H9 (cell line): ENCODE results near the gene NOX5. TPM values are rescaled to one million over a fixed set of nuclear protein-coding genes. Genes with fewer than 3 reads are reported as not detected.
A peak's percentile ranks its signal among the peaks of the same experiment; 100 is the strongest.

Experiments
- DNase-seq: peaks from one replicate; pipeline ENCODE4 v3.0.0-alpha.2; 2017
- H2AFZ ChIP-seq: one replicate; pipeline ENCODE4 v1.6.1; 2013; ENCODE audit warnings: mild to moderate bottlenecking, low read length, control low read depth, moderate library complexity
- H2AK5ac ChIP-seq: 2 replicates; pipeline ENCODE4 v1.6.1; 2013; ENCODE audit warnings: low read length, control low read depth, mixed read lengths; ENCODE audit not compliant: insufficient read length
- H2BK120ac ChIP-seq: one replicate; pipeline ENCODE4 v1.6.1; 2013; ENCODE audit warnings: low read depth, mild to moderate bottlenecking, low read length, control low read depth, inconsistent platforms; ENCODE audit not compliant: poor library complexity, severe bottlenecking
- H2BK12ac ChIP-seq: 2 replicates; pipeline ENCODE4 v1.6.1; 2013; ENCODE audit warnings: low read length, control low read depth, mixed read lengths, low read depth; ENCODE audit not compliant: insufficient read length
- H2BK15ac ChIP-seq: 2 replicates; pipeline ENCODE4 v1.6.1; 2013; ENCODE audit warnings: low read depth, low read length, control low read depth
- H2BK20ac ChIP-seq: one replicate; pipeline ENCODE4 v1.6.1; 2013; ENCODE audit warnings: low read depth, mild to moderate bottlenecking, low read length, control low read depth, inconsistent platforms; ENCODE audit not compliant: poor library complexity, severe bottlenecking
- H2BK5ac ChIP-seq: 2 replicates; pipeline ENCODE4 v1.6.1; 2013; ENCODE audit warnings: low read length, control low read depth, mixed read lengths; ENCODE audit not compliant: insufficient read length
- H3K14ac ChIP-seq: 2 replicates; pipeline ENCODE4 v1.6.1; 2013; ENCODE audit warnings: low read length, control low read depth; ENCODE audit not compliant: insufficient read depth
- H3K18ac ChIP-seq: 2 replicates; pipeline ENCODE4 v1.6.1; 2013; ENCODE audit warnings: low read depth, mild to moderate bottlenecking, mixed read lengths, low read length, control low read depth; ENCODE audit not compliant: insufficient read length
- H3K23ac ChIP-seq: 2 replicates; pipeline ENCODE4 v1.6.1; 2013; ENCODE audit warnings: low read length, control low read depth, mixed read lengths, low read depth; ENCODE audit not compliant: insufficient read length
- H3K23me2 ChIP-seq: 2 replicates; pipeline ENCODE4 v1.6.1; 2013; ENCODE audit warnings: low read depth, mild to moderate bottlenecking, mixed read lengths, low read length, control low read depth; ENCODE audit not compliant: insufficient read length, poor library complexity, severe bottlenecking
- H3K27ac ChIP-seq: 2 replicates; pipeline ENCODE4 v1.5.1; 2013; ENCODE audit warnings: low read length, control low read depth, mixed read lengths, low read depth; ENCODE audit not compliant: insufficient read length
- H3K27me3 ChIP-seq: 2 replicates; pipeline ENCODE4 v1.6.1; 2013; ENCODE audit warnings: low read length, control low read depth, inconsistent platforms; ENCODE audit not compliant: insufficient read depth
- H3K4ac ChIP-seq: 2 replicates; pipeline ENCODE4 v1.6.1; 2013; ENCODE audit warnings: low read depth, mild to moderate bottlenecking, control low read depth, inconsistent platforms, low read length, moderate library complexity
- H3K4me1 ChIP-seq: 2 replicates; pipeline ENCODE4 v1.6.1; 2013; ENCODE audit warnings: low read length, control low read depth, inconsistent platforms; ENCODE audit not compliant: insufficient read depth
- H3K4me2 ChIP-seq: 2 replicates; pipeline ENCODE4 v1.6.1; 2013; ENCODE audit warnings: low read length, control low read depth, mixed read lengths; ENCODE audit not compliant: insufficient read length, insufficient read depth
- H3K56ac ChIP-seq: 2 replicates; pipeline ENCODE4 v1.6.1; 2013; ENCODE audit warnings: low read depth, mild to moderate bottlenecking, mixed read lengths, low read length, control low read depth; ENCODE audit not compliant: insufficient read length
- H3K79me1 ChIP-seq: 2 replicates; pipeline ENCODE4 v1.6.1; 2013; ENCODE audit warnings: low read depth, mild to moderate bottlenecking, moderate library complexity, low read length, control low read depth, inconsistent platforms; ENCODE audit not compliant: insufficient read depth, poor library complexity, severe bottlenecking
- H3K79me2 ChIP-seq: 2 replicates; pipeline ENCODE4 v1.6.1; 2013; ENCODE audit warnings: low read length, control low read depth, inconsistent platforms; ENCODE audit not compliant: insufficient read depth
- H3K9ac ChIP-seq: 2 replicates; pipeline ENCODE4 v1.6.1; 2013; ENCODE audit warnings: low read length, control low read depth, mixed read lengths; ENCODE audit not compliant: insufficient read length; ENCODE audit errors: extremely low read depth
- H3K9me3 ChIP-seq: one replicate; pipeline ENCODE4 v1.6.1; 2013; ENCODE audit warnings: low read depth, low read length, inconsistent platforms; ENCODE audit not compliant: control insufficient read depth
- H3T11ph ChIP-seq: one replicate; pipeline ENCODE4 v1.6.1; 2013; ENCODE audit warnings: mild to moderate bottlenecking, low read length, control low read depth, inconsistent platforms
- H4K20me1 ChIP-seq: one replicate; pipeline ENCODE4 v1.6.1; 2013; ENCODE audit not compliant: control insufficient read depth, insufficient read length, insufficient read depth
- H4K5ac ChIP-seq: 2 replicates; pipeline ENCODE4 v1.6.1; 2013; ENCODE audit warnings: low read depth, mild to moderate bottlenecking, mixed read lengths, low read length, control low read depth; ENCODE audit not compliant: insufficient read length
- H4K8ac ChIP-seq: replicated peaks from 2 replicates; pipeline ENCODE4 v1.6.1; 2013; ENCODE audit warnings: low read length, control low read depth, mixed read lengths, low read depth; ENCODE audit not compliant: insufficient read length
- H4K91ac ChIP-seq: 2 replicates; pipeline ENCODE4 v1.6.1; 2013; ENCODE audit warnings: low read depth, mild to moderate bottlenecking, moderate library complexity, mixed read lengths, low read length, control low read depth; ENCODE audit not compliant: insufficient read length
- H3K27ac Mint-ChIP-seq, 3 experiments: 2 replicates in 2 of 3; 3 replicates in 1 of 3; pipeline ENCODE4 v1.8.0; 2020 to 2021; ENCODE audit warnings: mixed read lengths in 3 of 3, mild to moderate bottlenecking in 1 of 3, moderate library complexity in 1 of 3
- H3K27me3 Mint-ChIP-seq: 2 replicates; pipeline ENCODE4 v1.8.0; 2021; ENCODE audit warnings: low read depth, mild to moderate bottlenecking, moderate library complexity, mixed read lengths
- H3K36me3 Mint-ChIP-seq, 3 experiments: 2 replicates in 2 of 3; 3 replicates in 1 of 3; pipeline ENCODE4 v1.8.0; 2020 to 2021; ENCODE audit warnings: low read depth in 3 of 3, mixed read lengths in 3 of 3; ENCODE audit not compliant: insufficient read depth in 1 of 3
- H3K4me1 Mint-ChIP-seq, 2 experiments: 2 replicates each; pipeline ENCODE4 v1.8.0; 2020; ENCODE audit warnings: mixed read lengths in 2 of 2
- H3K4me3 Mint-ChIP-seq, 2 experiments: 2 replicates in 1 of 2; 3 replicates in 1 of 2; pipeline ENCODE4 v1.8.0; 2020 to 2021; ENCODE audit warnings: mild to moderate bottlenecking in 2 of 2, mixed read lengths in 2 of 2, moderate library complexity in 1 of 2
- H3K9me3 Mint-ChIP-seq, 2 experiments: 2 replicates in 1 of 2; 3 replicates in 1 of 2; pipeline ENCODE4 v1.8.0; 2020; ENCODE audit warnings: mild to moderate bottlenecking in 2 of 2, mixed read lengths in 2 of 2, moderate library complexity in 1 of 2
- WGBS: extraction: QIAGEN DNeasy Blood & Tissue Kit; methylation state at CpG from one replicate; pipeline ENCODE4 v1.1.7; 2013; ENCODE audit warnings: missing lambda C conversion rate, low lambda C conversion rate, mixed read lengths; ENCODE audit not compliant: insufficient read length; ENCODE audit errors: extremely low coverage; 5-methylcytosine and 5-hydroxymethylcytosine counted together
- total RNA-seq: library from RNA; stranded (reverse); gene quantifications from 2 replicates; pipeline ENCODE4 v1.2.1, GENCODE V29; 2021
- TF ChIP-seq, protein P1 (sequence below): fragments of 200-600 bp; sonication (generic); conservative IDR thresholded peaks from 3 replicates; pipeline ENCODE4 v1.8.0; 2021; ENCODE audit warnings: antibody characterized with exemption, mild to moderate bottlenecking

The NOX5 gene
- total RNA-seq, 1 experiment from 2014 or later, result 0.04 TPM

DNA sequence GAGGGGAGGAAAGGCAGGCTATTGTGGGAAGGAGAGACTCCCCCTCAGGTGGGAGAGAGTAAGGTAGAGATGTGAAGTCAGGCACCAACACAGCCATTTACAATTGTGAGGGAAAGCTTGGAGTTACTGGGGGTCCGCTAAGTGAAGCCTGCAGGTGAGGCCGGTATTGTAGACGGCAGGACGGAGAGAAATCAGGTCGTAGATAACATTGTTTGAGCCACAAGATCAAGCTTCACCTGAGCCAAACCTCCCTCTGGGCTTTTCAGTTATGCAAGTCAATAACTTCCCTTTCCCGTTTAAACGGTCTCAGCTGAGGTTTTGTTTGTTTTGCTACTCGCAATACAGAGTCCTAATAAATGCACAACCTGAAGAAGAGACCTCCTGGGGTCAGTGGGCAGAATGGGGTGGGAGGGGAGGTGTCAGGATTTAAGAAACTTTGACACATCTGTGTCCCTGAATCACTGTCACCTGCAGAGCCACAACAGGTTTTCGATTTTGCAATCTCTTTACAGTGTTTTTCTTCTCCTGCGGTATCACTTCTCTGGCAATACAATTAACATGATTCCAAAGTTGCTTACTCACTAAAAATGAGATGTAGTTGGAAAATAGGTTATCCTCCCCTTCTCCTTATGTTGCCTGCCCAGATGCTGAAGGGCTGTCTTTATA, 73.9 kb downstream of the NOX5 start:
- Histone ChIP-seq H4K5ac (no peak overlapping the region), H4K8ac (no peak overlapping the region), H2BK15ac (no peak overlapping the region), H3K56ac (no peak overlapping the region), H3K27ac (no peak overlapping the region), H2BK5ac (no peak overlapping the region), H2AK5ac (no peak overlapping the region), H3K18ac (peak overlapping the region; percentile 38), H3K79me1 (no peaks in the 10 kb centered on the region), H4K91ac (no peak overlapping the region), H3K14ac (peak overlapping the region; percentile 33; the same call in 1 of the 2 replicates), H3K4me2 (peak overlapping the region; percentile 81), H3K27me3 (no peaks in the 10 kb centered on the region), H2BK20ac (no peak overlapping the region), H4K20me1 (no peaks in the 10 kb centered on the region), H3K9me3 (no peaks in the 10 kb centered on the region), H3K4me1 (peaks cover 48% of the 10 kb centered on the region; the same call in 1 of the 2 replicates), H2AFZ (no peak overlapping the region), H3K9ac (no peak overlapping the region), H3K23ac (no peak overlapping the region), H2BK12ac (no peak overlapping the region), H3K79me2 (no peaks in the 10 kb centered on the region), H3T11ph (no peak overlapping the region), H3K23me2 (peaks cover 2% of the 10 kb centered on the region), H3K4ac (no peak overlapping the region), H2BK120ac (no peak overlapping the region)
- TF ChIP-seq, protein P1, sequence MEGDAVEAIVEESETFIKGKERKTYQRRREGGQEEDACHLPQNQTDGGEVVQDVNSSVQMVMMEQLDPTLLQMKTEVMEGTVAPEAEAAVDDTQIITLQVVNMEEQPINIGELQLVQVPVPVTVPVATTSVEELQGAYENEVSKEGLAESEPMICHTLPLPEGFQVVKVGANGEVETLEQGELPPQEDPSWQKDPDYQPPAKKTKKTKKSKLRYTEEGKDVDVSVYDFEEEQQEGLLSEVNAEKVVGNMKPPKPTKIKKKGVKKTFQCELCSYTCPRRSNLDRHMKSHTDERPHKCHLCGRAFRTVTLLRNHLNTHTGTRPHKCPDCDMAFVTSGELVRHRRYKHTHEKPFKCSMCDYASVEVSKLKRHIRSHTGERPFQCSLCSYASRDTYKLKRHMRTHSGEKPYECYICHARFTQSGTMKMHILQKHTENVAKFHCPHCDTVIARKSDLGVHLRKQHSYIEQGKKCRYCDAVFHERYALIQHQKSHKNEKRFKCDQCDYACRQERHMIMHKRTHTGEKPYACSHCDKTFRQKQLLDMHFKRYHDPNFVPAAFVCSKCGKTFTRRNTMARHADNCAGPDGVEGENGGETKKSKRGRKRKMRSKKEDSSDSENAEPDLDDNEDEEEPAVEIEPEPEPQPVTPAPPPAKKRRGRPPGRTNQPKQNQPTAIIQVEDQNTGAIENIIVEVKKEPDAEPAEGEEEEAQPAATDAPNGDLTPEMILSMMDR, result no peak
- H3K4me3 Mint-ChIP-seq, result peak overlapping the region; percentile 12 to 33; a peak in 3 of 5 replicates
- H3K27me3 Mint-ChIP-seq, result peaks cover 27% of the 10 kb centered on the region
- peaks cover 91 to 95% of the 10 kb centered on the region in 2 experiments for H3K4me1 Mint-ChIP-seq
- peak; percentile 38 for DNase-seq
- H3K9me3 Mint-ChIP-seq, result no peaks in the 10 kb centered on the region; a peak in 1 of 5 replicates
- WGBS, result no CpG with 5 or more reads among the region's 10 CpGs
- no peaks in the 10 kb centered on the region for H3K36me3 Mint-ChIP-seq
- peak overlapping the region; percentile 44 to 91 (median 87) for H3K27ac Mint-ChIP-seq
